GM18870 (cell line): ENCODE data around the gene CAMTA1.
"Not testable (repeated sequence)": the region's sequence is repeated elsewhere in the genome, so short reads cannot be mapped to it uniquely, and the experiment has no call there.

ENCODE experiments used
- ATAC-seq: cut with Tn5 transposase; IDR thresholded peaks from one replicate; pipeline ENCODE4 v1.9.1; 2021; ENCODE audit warnings: moderate library complexity; ENCODE audit not compliant: unreplicated experiment

Gene CAMTA1, protein sequence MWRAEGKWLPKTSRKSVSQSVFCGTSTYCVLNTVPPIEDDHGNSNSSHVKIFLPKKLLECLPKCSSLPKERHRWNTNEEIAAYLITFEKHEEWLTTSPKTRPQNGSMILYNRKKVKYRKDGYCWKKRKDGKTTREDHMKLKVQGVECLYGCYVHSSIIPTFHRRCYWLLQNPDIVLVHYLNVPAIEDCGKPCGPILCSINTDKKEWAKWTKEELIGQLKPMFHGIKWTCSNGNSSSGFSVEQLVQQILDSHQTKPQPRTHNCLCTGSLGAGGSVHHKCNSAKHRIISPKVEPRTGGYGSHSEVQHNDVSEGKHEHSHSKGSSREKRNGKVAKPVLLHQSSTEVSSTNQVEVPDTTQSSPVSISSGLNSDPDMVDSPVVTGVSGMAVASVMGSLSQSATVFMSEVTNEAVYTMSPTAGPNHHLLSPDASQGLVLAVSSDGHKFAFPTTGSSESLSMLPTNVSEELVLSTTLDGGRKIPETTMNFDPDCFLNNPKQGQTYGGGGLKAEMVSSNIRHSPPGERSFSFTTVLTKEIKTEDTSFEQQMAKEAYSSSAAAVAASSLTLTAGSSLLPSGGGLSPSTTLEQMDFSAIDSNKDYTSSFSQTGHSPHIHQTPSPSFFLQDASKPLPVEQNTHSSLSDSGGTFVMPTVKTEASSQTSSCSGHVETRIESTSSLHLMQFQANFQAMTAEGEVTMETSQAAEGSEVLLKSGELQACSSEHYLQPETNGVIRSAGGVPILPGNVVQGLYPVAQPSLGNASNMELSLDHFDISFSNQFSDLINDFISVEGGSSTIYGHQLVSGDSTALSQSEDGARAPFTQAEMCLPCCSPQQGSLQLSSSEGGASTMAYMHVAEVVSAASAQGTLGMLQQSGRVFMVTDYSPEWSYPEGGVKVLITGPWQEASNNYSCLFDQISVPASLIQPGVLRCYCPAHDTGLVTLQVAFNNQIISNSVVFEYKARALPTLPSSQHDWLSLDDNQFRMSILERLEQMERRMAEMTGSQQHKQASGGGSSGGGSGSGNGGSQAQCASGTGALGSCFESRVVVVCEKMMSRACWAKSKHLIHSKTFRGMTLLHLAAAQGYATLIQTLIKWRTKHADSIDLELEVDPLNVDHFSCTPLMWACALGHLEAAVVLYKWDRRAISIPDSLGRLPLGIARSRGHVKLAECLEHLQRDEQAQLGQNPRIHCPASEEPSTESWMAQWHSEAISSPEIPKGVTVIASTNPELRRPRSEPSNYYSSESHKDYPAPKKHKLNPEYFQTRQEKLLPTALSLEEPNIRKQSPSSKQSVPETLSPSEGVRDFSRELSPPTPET (N-terminal part only)

DNA sequence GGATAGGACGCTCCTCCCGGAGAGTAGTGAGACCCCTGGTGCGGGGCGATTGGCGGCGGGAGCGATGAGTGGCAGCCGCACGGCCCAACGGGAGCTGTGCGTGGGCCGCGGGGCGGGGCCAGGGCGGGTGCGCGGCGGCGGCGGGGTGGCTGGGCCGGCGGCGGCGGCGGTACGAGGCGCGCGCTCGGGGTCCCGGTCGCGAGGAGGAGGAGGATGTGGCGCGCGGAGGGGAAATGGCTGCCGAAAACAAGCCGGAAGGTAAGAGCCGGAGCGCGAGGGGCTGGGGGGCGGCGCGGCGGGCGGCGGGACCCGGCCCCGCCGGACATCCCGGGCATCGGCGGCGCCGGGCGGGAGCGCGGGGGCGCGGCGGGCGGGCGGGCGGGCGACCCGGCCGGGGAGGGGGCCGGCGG lies at the start of gene CAMTA1:
TSS of gene CAMTA1 (plus strand) at position 137 of the 410 bp plus-strand sequence. CDS start at position 214, 77 bp downstream.
- no peak for ATAC-seq

DNA sequence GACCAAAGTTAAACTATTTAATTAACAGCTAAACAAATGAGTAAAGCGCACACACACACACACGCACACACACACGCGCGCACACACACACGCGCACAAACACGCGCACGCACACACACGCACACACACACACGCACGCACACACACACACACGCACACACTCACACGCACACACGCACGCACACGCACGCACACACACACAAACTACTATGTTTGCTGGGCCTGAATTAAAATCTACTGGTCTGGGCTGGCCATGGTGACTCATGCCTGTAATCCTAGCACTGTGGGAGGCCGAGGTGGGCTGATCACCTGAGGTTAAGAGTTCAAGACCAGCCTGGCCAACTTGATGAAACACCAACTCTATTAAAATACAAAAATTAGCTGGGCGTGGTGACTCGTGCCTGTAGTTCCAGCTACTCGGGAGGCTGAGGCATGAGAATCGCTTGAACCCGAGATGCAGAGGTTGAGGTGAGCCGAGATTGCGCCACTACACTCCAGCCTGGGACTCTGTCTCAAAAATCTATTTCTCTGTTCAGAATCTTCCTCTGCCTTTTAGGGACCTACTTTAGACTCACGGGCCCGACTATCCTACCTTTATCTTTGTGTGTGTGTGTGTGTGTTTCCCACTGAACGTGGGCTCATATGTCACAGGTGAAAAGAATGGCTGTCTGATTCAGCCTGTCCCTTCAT lies 46.1 kb upstream of the CAMTA1 start:
- no peak for ATAC-seq

DNA sequence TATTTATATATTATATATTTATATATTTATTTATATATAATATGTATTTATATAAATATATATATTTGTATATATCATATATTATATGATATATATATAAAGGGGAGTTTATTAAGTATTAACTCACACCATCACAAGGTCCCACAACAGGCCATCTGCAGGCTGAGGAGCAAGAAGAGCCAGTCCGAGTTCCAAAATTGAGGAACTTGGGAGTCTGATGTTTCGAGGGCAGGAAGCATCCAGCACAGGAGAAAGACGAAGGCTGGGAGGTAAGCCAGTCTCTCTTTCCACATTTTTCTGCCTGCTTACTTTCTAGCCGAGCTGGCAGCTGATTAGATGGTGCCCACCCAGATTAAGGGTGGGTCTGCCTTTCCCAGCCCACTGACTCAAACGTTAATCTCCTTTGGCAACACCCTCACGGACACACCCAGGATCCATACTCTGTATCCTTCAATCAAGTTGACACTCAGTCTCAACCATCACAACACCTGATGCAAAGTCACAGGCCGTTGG lies 42.5 kb upstream of the CAMTA1 start:
- not testable (repeated sequence) for ATAC-seq

DNA sequence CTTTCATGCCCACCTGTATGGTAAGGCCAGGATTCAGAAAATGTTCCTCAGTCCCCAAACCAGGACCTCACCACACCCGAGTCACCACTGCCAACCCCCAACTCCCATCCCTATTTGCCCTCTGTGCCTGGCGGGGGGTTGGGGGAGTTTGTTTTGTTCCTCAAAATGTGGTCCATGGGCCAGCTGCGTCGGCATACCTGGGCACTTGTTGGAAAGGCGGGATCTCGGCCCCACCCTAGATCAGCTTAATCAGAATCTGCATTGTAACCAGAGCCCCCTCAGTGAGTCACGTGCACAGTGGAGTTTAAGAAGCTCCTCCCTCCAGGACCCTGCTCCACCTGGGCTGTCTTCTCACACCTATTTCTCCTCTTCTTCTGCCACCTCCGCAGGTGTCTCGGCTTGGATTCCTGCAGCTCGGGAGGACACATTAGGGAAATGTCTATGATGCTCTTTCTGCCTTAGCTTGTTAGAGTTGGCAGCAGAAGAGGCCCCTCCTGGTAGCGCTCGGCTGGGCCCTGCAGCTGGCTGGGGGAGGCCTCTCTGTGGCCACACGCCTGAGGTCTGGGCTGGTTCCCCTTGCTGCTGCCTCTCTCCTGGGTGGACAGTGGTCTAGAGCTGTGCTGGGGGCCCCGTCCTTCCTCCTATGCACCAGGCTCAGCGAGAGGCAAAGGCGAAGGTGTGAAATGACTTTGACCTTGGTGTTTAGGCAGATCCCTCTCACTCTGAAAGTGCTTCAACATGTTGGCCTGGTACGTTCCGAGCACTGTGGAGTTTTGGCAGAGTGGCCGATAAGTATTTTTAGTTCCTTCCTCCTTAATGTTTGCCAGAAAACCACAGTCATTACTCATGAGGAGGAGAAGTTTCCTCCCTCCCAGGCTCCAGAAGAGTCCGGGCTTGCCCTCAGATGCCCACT lies 41.8 kb upstream of the CAMTA1 start:
- no peak for ATAC-seq

DNA sequence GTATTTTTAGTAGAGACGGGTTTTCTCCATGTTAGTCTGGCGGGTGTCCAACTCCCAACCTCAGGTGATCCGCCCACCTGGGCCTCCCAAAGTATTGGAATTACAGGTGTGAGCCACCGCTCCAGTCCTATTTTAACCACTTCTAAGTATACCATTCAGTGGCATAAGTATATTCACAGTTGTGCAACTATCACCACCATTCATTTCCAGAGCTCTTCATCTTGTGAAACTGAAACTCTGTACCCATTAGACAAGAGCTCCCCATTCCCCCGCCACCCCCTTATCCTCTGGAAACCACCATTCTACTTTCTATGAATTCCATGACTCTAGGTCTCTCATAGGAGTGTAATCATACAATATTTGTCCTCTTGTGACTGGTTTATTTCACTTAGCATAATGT lies 40.2 kb upstream of the CAMTA1 start:
- ATAC-seq = no peak

DNA sequence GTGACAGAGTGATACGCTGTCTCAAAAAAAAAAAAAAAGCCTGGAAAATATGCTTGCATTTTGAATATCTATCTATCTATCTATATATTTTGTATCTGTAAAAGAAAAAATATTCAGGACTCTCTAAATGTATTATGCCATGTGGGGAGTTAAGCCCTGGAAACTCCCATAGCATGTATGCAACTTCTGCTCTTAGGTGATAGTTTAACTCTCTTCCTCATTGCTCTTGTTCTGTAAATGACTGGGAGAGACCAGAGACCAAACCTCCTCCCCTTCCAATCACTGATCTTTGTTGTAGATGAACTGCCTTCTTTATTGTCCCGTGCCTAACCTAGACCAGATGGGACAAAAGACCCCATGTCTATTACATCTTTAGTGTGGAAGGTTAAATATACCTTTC lies 37.6 kb upstream of the CAMTA1 start:
- ATAC-seq = no peak

DNA sequence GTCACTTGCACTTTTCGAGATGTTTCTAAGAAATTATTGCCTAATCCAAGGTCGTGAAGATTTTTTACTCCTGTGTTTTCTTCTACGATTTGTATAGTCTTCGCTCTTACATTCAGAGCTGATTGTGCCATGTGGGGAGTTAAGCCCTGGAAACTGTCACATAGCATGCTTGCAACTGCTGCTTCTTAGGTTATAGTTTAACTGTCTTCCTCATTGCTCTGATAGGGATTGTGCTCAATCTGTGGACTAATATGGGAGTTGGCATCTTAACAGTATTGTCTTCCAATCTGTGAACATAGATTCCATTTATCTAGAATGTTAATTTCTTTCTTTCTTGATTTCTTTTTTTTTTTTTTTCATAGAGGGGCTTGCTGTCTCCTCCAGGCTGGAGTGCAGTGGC lies 34.8 kb upstream of the CAMTA1 start:
- no peak for ATAC-seq

DNA sequence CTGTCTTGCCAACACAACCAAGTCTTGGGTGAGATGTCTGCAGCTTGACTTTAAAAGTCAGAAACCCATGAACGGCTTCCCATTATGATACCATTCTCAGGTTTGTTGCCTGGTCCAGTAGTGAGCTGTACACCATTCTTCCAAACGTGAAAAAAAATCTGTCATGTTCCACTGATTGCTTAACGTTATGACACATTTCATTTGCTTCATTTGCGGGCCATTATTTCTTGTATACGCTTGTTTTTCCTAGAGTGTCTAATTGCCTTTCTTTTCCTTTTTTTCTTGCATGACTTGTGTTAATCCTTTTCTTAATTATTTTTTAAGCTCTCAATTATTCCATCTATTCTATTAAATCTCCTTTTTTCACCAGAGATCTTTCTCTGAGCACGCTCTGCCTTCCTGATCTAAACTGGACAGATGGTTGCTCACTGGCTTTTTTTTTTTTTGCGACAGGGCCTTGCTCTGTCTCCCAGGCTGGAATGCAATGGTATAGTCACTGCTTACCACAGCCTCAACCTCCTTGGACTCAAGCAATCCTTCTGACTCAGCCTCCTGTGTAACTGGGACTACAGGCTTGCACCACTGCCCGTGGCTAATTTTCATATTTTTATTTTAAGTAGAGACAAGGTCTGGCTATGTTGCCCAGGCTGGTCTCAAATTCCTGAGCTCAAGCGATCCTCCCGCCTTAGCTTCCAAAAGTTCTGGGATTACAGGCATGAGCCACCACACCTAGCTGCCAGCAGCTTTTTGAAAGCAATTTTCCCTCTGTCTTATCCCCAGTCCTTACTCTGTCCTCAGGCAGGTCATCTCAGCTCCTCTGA lies 31.7 kb upstream of the CAMTA1 start:
- no peak for ATAC-seq

DNA sequence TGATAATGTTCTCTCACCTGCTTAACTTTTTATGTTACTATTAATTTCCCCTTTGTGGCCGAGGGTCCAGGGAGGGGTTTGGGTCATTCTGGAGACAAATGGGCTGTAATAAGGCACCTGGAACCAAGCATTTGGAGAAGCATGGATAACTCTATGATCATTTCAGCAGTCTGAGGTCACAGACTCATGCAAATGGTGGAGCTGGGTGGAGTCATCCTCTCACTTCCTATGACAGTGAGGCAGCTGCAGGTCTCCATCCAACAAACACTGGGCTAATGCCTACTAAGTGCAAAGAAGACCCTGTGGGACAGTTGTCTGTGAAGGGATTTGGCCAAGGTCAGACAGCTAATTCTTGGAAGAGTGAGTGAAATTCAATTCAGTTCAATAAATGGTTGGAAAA lies 28.8 kb upstream of the CAMTA1 start:
- ATAC-seq = no peak

DNA sequence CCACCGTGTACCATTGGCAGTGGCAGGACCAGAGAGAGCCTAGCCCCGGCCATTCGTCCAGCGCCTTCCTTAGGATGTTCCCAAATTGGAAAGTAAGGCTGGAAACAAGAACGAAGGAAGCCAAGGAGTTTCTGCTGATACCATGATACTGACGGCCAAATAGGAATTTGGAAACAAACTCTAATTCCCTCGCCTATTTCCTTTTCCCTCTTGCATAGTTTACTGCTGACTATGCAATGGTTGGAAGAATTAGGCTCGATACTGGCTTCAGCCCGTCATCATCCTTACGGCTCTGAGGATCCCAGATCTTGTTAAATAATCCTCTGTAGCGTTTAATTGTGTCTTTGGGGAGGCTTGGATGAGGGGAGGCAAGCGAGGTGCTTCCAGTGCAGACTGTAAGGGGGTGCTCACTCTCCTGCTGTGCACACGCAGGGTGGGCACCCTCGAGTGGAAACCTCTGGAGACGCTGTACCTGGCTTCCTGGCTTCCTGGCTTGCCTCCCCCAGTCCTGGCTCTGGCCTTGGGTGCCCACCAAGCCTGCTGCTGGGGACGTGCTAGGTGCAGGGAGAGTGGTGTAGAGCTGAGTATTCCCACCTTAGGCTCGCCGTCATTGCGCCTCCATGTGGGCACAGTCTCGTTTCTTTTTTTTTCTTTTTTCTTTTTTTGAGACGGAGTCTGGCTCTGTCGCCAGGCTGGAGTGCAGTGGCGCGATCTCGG lies 27.4 kb upstream of the CAMTA1 start:
- no peak for ATAC-seq

DNA sequence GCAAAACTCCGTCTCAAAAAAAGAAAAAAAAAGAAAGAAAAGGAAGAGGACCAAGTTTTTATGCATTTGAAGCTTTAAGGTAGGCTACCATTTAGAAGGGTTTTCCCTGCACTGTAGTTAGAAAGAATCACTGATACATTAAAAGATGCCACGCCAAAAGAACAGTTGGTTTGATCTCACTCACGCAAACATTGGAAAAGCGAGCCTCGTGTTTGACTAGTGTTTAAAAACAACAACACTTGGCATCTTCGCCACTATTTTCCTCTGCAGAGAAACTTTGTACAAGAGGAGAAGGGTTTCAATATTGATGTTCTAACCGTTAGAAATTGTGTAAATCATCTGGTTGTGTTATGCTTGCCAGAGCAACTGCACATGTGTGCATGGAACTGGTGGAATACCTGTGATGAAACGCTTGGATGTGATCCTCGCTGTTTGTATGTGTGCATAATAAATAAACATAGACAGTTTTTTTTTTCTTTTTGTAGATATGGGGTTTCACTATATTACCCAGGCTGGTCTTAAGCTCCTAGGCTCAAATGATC lies 24.0 kb upstream of the CAMTA1 start:
- no peak for ATAC-seq

DNA sequence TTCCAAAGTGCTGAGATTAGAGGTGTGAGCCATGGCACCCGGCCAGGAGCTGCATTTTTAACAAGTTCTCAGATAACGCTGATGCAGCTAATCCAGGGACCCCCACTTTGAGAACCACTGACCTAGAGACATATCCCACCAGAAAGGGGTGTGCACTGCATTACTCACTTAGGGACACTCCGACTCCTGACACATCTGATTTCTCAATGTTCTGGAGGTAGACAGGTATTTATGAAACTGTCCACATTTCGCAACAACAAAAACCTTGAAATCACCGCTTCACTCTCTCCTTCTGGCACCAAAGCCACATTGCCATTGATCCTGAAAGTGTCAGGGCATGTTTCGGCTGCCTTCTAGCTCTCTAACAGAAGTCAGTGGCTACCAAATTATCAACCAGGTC lies 23.2 kb upstream of the CAMTA1 start:
- no peak for ATAC-seq

DNA sequence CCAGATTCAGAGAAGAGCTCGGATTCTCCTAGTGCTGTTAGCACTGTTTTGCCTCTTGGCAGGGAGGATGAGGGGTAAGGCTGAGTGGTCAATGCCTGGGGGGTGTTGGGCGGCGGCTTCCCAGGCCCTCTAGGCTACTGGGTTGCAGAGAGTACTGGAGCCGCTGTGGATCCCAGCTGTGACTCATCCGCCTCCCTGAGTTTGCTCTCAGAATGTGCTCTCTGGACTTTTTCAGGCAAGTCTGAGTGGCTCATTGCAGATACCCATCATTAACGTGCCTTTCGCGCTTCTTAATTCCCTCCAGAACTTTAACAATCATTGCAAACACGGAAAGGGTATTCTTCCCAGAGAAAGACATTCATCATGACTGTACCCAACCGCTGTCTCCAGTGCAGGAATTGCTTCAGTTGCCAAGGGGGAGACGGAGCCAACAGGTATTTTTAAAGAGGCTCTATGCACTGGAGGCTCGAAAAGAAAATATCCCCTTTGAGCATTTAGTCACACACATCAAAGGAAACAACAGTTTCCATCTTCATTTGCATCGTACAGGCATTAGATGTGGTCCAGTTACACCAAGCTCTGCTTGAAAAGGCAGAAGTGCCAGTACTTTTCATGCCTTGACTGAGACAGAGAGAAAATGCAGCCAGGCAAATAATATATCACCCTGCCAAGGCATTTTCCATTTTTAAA lies 14.4 kb upstream of the CAMTA1 start:
- ATAC-seq = no peak

DNA sequence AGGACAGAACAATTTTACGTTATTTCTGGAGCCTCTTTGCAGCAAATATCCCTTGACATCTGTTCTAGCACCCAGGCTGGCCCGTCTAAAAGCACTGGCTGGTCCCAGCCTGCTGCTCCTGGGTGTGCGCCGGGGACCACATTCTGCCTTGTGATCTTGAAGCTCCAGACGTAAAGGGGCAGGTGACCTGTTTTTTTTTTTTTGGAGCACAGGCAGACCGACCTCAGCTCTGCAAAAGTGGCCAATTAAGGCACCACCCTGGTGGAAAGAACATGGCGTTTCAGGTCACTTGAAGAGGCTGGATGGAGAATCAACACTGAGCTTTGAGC lies 13.8 kb upstream of the CAMTA1 start:
- no peak for ATAC-seq

DNA sequence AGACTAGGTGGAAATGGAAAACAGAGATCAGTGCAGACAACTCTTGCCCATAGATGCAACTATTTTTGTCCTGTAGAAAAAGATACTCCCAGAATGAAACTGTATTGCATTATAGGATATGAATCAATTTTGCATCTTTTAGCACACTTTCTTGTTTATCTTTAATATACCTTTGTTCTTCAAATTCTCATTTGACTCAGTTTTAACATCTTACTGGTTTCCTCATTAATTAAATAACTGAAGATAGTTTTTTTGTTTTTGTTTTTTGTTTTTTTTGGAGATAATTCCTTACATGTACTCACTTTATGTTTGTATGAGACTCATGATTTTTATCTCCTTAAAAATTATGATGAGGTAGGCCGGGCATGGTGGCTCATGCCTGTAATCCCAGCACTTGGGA lies 10.9 kb upstream of the CAMTA1 start:
- ATAC-seq = no peak

DNA sequence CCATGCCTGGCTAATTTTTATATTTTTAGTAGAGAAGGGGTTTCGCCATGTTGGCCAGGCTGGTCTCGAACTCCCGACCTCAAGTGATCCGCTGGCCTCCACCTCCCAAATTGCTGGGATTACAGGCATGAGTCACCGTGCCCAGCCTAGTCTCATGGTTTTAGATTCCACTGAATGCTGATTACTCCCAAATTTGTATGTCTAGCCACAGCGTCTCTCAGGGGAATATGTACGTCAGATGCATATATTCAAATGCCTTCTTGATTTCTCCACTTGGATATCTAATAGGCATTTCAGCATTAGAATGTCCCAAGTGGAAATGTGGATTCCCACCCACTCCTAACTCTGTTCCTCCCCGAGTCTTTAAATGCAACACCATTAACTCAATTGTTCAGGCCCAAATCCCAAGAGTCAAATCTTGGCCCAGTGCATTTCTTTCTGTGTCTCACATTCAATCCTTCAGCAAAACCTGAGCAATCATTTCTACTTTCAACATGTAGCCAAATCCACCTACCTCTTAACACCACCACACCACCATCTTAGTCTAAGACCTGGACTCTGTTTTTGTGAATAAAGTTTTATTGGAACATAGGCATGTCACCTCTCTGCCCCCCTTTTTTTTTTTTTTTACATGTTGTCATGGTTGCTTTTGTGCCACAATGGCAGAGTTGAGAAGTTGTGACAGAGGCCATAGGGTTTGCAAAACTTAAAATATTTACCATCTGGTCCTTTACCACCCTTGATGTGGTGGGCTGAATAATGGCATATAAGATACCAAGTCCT lies 9.8 kb upstream of the CAMTA1 start:
- no peak for ATAC-seq
